Activated gamma-delta T cell treated with anti-CD3 and anti-CD28 coated beads, Interleukin-2, amount 50 U/mL, for 16 hours (primary cell): ENCODE measurements around the gene MPG.

ENCODE experiments used
- DNase-seq: peaks from one replicate; pipeline ENCODE4 v3.0.0-alpha.2; 2020; ENCODE audit warnings: low read depth

Gene MPG

DNA sequence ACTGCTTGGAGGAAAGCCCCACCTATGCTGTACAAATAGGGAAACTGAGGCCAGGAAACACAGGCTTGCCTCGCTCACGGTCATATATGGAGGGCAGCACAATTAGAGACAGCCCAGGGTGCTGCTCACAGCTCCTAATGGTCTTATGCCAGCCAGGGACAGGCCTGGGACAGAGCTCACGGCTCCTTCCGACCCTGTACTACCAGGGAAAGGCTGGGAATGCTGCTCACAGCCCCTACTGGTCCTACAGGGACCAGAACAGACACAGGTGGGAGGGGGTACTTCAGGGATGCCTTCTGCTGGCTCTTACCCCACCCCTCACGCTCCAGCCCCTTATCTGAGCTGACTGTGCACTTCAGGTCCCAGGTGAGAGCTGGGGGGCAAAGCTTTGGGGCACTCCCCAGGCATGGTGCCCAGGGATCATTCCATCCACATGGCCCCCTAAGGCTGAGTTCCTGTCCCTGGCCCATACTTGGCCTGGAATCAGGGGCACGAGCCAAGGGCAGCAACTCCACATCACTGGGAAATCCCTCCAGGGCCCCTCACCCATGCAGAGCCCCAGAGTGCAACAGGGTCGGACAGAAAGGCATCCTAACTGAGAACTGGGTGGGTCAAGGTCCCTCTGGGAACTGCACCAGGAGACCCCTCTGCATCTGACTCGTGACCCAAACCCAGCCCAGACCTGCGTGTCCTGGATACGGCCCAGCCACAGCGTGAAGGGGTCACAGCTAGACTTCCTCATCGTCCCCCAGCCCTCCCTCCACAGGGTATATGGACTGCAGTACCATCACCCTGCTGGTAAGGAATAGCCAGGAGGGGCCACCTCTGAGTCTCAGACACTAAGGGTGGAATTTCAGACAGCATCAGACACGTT, 11.5 kb upstream of the MPG start:
- no peak for DNase-seq

DNA sequence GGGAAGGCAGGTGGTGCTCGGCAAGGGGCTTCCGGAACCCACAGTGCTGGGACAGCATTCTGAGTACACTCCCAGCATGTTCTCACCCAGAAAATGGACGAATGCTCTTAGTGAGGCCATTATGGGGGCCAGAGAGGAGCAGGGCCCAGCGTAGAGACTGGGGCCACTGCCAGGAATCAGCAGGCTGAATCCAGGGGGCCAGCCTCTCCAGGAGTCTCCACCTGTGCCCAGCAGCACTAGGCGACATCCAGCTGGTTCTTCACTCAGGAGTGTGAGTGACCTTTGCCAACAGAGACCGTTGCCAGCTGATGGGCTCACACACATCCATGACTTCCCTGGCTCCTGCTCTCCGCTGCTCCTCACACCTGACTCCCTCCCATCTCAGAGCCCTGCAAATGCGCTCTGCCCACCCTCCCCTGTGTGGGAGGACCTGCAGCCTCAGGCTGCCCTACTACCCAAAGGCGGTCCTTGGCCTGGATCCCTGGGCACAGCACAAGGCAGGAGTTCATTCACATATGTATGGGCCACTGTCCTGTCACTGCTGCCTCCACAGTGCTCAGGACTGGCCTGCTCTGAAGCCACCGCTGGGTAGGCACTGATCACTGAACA, 10.7 kb upstream of the MPG start:
- DNase-seq = no peak

DNA sequence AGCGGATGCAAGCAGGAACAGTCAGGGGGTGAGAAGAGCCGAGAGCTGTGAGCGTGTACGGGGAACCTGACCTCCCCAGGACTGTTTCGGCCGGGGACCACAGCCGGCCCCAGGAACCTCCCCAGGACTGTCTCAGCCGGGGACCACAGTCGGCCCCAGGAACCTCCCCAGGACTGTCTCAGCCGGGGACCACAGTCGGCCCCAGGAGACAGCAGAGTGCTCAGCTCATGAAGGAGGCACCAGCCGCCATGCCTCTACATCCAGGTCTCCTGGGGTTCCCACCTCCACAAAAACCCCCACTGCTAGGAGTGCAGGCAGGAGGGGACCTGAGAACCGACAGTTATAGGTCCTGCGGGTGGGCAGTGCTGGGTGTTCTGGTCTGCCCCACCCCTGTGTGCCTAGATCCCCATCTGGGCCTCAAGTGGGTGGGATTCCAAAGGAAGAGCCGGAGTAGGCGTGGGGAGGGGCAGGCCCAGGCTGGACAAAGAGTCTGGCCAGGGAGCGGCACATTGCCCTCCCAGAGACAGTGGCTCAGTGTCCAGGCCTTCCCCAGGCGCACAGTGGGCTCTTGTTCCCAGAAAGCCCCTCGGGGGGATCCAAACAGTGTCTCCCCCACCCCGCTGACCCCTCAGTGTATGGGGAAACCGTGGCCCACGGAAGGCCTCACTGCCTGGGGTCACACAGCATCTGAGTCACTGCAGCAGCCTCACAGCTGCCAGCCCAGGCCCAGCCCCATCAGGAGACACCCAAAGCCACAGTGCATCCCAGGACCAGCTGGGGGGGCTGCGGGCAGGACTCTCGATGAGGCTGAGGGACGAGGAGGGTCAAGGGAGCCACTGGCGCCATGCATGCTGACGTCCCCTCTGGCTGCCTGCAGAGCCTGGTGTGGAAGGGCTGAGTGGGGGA, 9.9 kb upstream of the MPG start:
- DNase-seq = no peak

DNA sequence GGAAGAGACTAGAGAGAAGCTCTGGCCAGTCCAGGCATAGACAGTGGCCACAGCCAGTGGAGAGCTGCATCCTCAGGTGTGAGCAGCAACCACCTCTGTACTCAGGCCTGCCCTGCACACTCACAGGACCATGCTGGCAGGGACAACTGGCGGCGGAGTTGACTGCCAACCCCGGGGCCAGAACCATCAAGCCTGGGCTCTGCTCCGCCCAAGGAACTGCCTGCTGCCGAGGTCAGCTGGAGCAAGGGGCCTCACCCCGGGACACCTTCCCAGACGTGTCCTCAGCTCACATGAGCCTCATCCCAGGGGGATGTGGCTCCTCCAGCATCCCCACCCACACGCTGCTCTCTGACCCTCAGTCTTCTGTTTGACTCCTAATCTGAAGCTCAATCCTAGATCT, 8.8 kb upstream of the MPG start:
- DNase-seq = no peak

DNA sequence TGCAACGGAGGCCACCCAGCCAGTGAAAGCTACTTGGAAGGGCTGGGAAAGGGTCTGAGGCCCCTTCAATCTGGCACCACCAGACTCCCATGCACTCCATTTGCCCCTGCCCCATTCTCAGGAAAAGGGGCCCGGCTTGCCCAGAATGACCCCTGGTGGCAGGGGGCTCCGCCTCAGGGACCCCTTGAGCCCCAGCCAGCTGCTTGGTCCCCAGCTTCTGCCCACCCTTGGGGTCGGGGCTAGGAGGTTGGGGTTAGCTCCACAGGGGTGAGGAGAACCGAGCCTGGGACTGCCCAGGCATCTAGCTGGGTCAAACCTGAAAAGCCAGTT, 6.8 kb upstream of the MPG start:
- DNase-seq = no peak

DNA sequence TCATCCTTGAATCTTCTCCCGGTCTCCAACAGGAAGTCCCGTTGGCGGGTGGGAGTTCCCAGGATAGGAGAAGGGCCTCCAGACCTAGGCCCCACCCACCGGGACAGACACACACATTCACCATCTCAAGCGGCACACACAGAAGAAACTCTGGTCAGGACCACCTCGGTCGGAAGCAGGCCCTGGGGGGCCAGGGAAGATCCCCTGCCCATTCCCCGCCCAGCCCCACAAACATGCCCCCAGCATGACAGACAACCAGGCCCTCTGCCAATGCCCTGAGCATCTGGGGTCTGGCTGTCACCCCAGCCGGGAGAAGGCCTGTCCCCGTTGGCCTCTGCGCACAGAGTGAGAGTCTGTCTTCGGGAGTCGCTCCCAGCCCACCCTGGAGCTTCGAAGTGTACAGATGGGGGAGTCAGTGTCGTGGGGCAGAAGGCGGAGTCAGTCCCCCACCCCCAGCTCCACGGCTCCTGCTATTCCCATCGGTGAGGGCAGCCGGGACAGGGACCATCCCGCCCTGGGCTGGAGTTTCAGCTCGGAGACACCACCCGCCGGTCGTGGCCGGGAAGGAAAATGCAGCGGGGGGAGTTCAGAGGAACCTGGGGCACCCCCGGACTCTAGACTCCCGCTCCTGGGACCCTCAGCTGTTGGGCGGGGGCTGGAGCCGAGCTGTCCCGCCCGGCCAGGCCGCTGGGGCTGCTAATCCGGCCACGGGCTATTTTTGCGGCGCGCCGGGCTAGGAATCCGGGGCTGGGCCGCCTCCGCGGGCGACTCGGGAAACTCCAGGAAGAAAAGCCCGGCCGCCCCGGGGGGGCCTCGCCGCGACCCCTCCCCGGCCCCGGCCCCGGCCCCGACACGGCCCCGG, 6.3 kb upstream of the MPG start:
- no peak for DNase-seq

DNA sequence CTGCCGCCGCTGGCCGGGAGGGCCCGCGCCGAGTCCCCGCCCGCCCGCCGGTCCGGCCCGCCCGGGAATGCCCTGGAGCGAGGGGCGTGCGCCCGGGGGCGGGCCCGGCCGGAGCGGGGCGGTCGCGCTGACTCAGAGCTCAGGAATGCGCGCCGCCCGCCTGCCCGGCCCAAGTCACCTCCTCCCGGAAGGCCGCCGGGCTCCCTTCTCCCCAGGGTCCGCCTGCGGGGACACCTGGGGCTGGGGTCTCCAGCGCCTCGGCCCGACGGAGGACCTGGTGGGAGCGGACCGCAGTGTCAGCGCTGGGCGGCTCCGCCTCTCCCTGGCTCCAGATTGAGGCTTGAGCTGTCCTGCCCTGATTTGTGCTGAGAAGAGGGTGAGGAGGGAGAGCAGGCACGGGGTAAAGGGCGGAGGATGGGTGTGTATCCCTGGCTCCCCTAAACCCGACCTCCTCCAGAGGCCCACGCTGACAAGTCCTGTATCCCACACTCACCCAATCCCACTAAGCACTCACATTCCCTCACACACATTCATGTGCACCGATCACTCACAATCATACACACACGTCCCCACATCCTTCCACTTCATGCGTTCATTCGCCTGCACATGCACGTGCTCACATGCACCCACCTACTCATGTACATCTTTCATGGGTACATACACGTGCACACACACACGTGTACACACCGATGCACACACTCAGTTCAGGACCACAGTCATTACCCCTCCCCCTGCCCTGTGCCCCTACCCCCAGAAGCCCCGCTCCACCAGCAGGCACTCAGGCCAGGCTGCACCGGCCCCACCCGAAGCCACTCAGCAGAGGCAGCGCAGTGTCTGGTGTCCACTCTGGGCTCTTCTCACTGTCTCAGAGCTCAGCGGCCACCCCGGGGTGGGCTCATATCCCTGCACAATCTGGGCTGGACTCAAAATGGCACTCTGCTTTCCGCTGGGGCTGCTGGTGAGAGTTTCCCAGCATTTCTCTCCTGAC, 5.2 kb upstream of the MPG start, which contains the start of gene RHBDF1:
Gene RHBDF1, minus strand, starts transcription at position 71 of the 988 bp plus-strand sequence. CDS start 7,616 bp downstream, outside the sequence.
- no peak for DNase-seq

DNA sequence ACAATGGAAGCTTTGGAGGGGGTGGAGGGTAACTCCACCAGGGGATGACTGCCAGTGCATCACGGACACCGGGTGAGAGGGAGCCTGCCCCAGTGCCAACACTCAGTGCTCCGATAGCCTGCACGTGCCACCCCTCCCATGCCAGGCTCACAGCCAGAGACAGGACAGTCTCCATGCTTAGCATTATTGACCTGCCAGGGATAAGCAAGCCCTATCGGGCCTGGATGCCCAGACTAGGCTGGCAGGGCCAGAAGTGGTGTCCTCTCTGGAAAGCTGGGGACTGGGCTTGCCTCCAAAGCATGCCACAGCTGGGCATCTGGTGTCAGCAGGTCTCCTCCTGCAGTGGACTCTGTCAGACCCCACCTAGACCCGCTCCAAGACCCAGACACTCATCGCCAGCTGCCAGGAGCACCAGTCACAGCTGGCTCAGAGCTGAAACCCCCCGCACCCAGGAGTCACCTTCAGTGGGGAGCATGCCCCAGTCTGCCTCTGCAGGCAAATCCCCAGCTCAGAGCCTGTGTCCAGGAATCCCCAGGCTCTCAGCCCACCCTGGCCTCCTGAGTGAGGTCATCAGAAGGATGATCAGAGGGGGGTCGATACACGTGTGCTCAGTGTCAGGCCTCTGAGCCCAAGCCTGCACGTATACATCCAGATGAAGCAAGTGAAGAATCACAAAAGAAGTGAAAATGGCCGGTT, 3.8 kb upstream of the MPG start:
- DNase-seq = no peak

DNA sequence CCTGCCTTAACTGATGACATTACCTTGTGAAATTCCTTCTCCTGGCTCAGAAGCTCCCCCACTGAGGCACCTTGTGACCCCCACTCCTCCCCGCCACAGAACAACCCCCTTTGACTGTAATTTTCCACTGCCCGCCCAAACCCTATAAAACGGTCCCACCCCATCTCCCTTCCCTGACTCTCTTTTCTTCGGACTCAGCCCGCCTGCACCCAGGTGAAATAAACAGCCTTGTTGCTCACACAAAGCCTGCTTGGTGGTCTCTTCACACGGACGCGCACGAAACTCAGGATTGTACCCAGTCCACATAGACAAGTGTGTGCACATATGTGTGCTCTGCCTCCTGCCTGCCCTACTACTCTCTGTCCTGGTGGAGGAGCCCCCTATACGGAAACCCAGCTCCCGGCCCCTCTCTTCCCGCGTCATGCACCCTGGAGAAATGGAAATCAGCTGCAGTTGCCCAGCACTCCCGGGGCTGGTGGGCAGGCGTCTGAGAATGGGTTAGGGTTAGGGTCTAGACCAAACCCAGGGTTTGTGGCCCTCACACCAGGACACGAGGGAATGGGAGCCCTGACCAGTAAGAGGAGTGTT, 3.2 kb upstream of the MPG start:
- DNase-seq = no peak

DNA sequence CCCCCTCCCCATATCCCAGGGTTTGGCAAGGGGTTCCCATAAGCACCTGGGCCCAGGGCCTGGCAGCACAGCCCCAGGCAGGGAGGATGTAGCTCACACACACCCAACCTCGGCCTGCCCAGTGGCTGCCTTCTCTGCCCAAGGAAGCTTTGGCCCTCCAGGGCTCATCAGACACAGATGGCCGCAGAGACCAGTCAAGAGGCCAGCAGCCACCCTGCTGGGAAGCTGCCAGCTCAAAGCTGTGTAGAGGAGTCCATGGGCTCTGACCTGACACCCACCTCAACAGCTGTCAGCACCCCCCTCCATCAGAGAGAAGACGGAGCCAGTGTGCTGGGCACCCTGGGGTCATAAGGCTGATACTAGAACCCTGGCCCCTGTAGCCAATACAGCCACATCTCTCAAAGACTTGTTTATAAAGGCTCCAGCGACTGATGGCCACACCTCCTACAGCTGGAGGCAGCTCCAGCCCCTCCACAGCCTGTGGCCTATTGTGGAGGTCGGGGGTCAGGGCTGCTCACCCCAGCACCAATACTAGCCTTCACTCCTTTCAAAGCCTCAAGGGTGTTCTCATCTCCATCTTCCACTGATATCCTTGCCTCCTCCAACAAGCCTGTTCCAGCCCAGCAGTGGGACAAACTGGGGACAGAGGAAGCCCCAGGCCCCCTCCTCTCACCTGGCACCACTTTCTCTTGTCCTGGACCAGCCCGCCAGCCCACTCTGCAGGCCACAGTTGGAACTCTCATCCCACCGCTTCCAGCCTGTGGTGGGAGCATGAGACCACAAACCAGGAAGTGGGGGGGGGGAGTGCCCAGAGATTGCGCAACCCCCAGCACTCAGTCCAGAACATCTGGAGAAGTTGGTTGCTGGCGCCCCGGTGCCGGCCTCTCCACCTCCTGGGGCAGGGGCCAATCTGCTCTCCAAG, 2.2 kb upstream of the MPG start:
- no peak for DNase-seq

DNA sequence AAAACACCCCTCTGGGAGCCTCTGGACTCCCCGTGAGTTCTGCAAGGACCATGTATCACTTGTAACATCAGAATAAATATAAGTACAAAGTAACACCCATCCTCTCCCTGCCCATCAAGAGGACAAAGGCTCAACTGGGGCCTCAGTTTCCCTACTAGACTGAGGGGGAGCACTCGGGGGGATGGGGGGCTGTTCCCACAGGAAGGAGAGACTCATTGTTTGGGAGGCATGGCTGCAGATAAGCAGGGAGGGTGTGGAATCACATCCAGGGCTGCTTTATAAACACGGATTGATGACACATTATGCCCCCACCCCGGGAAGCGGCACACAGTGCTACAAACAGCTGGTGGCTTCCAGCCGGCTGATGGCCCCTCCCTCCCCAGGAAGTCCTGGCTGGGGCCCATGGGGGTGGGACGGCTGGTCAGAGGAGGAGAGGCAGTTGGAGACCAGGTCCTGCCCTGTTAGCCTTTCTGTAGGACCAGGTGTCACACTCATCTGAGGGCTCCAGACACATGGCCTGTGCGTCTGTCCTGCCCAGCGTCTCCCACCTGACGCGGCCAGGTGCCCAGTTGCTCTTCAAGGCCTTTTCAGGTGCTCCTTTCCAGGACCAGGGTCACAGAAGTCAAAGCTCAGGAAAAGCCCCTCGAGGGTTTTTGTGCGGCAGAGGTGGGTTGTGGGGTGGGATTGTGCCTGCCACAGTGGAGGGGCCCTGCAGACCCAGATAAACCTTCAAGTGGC, 1.3 kb upstream of the MPG start:
- DNase-seq = no peak

DNA sequence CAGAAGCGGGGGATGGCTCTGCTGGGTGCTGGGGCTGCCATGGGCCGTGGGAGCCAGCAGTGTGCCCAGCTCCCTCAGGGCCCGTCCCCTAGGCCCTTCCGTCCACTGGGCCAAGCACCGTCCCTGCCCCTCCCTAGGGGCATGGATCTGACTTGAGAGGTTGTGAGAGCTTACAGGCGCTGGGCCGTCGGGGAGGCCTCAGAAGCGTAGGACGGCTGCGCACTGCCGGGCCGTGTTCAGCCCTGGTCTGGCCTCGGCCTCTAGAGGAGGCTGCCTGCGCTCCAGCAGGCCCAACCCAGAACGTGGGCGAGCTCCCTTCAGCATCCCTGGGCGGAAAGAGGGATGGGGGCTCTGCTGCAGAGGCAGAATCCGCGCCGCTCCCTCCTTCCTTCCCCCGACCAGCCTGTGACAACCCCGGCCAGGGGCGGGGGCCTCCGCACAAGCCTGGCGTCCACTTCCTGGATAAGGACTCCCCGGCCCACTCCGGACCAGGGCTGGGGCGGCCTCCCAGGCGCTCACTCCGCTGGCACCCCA, 685 bp upstream of the MPG start:
- DNase-seq = no peak

DNA sequence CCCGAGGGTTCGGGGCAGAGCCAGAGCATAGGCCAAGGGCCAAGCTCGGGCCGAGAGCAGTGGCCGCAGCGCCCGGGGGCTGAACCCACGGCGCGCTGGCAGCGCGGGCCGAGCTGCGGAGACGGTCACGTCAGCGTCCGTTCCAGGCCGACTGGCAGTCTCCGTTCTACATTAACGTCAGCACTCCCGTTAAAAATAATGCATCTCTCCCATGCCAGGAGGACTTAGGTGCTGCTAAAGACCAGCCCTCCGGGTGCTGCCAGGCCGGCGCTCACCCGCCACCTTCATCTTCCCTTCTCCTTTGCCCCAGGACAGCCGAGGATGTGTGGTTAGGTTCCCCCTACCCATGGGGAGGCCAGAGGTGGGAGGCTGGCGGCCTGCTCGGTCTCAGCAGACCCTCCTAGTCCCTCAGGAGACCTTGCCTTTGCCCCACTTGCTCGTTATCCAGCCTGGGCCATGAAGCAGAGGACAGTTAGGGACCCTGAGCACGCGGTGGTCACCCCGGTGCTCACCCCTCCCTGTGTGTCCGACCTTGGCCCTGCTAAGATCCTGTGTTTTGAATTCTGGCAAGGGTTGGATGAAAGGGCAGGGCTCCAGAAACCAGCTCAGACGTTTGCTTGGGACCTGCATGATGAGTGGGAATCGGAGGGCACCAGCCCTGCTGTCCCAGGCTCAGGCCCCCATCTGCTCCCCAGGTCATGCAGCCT, 572 bp downstream of the MPG start:
- no peak for DNase-seq

DNA sequence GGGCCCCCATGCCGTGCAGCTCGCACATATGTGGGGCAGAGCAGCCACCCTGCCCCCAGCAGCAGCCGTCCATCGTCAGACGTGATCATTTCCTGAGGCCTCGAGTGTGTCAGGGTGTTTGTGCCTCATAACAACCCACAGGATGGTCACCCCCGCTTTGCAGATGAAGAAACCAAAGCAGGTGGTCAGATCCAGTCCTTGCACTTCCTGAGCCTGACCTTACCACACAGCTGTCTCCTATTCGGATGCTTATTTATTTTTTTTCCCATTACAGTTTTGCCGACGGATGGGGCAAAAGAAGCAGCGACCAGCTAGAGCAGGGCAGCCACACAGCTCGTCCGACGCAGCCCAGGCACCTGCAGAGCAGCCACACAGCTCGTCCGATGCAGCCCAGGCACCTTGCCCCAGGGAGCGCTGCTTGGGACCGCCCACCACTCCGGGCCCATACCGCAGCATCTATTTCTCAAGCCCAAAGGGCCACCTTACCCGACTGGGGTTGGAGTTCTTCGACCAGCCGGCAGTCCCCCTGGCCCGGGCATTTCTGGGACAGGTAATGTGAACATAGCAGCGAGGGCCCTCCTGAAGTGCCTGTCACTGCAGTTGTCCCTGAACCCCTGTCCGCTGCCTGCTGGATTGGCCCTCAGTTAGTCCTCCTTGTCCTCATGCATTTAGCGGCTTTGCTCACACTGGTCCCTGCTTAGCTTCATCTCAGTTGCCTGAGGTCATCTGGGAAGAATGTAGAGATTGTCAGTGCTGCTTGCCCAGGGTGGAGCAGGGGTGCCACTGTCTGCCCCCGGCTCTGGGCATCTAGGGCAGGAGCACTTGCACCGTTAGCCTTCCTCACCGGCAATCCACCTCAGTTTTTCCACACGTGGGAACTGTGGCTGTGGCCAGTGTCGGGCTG, 1.4 kb downstream of the MPG start:
- no peak for DNase-seq

DNA sequence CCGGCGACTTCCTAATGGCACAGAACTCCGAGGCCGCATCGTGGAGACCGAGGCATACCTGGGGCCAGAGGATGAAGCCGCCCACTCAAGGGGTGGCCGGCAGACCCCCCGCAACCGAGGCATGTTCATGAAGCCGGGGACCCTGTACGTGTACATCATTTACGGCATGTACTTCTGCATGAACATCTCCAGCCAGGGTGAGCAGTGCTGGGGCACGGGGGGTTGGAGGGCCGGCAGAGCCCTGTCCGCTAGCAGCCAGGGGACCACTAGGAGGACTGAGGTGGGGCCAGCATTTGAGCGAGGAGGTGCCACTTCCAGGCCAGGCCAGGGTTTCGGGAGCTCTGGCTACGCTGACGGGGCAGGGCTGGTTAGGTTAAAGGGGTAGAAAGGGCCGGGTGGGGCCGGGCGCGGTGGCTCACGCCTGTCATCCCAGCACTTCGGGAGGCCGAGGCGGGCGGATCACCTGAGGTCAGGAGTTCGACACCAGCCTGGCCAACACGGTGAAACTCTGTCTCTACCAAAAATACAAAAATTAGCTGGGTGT, 5.1 kb downstream of the MPG start:
- DNase-seq = no peak
